Colonic mucosa (tissue), 4 donors: ENCODE results near the gene BZW2. TPM values are rescaled to one million over a fixed set of nuclear protein-coding genes. Genes with fewer than 3 reads are reported as not detected.

Source experiments
- DNase-seq: peaks from one replicate; pipeline ENCODE4 v3.0.0-alpha.2; 2020
- H3K27ac ChIP-seq: fragments of 200-600 bp; one replicate; pipeline ENCODE4 v1.8.0; 2021
- H3K27me3 ChIP-seq: fragments of 200-600 bp; one replicate; pipeline ENCODE4 v1.8.0; 2021
- H3K36me3 ChIP-seq: fragments of 200-600 bp; one replicate; pipeline ENCODE4 v1.8.0; 2021
- H3K4me1 ChIP-seq: fragments of 200-600 bp; one replicate; pipeline ENCODE4 v1.8.0; 2021; ENCODE audit warnings: mild to moderate bottlenecking
- H3K4me3 ChIP-seq: fragments of 200-600 bp; one replicate; pipeline ENCODE4 v1.8.0; 2021
- H3K9ac ChIP-seq, 2 donors: one replicate each; pipeline ENCODE4 v1.7.0; 2013; ENCODE audit warnings: control low read depth in 2 of 2, low read depth in 2 of 2, low read length in 2 of 2
- H3K9me3 ChIP-seq: fragments of 200-600 bp; one replicate; pipeline ENCODE4 v1.8.0; 2021
- intact Hi-C: fragments of 100-400 bp; cut with DNase I; formaldehyde crosslinking; loops from one replicate; pipeline ENCODE4 v1.14.1; 2022
- total RNA-seq, 2 donors: library from RNA; stranded (reverse); fragmentation: NEBNext Ultra II Directional in 1 of 2; extraction: Animal tissue kit (Norgen Biotek cat#: 25700) in 1 of 2; gene quantifications; one replicate each; pipeline ENCODE4 v1.2.1, GENCODE V29; 2021
- TF ChIP-seq, protein P1 (sequence below): fragments of 200-600 bp; IDR thresholded peaks from one replicate; pipeline ENCODE4 v1.8.0; 2022; ENCODE audit warnings: antibody characterized with exemption, mild to moderate bottlenecking
- donor health status: healthy.
- donor health status: DM: no; HTN: no; CAD: no.
- donor health status: DM: no; HTN: no; CAD: no.

Gene BZW2
- total RNA-seq, 2 donors from 2014 or later, result 56.1 to 73.8 TPM

DNA sequence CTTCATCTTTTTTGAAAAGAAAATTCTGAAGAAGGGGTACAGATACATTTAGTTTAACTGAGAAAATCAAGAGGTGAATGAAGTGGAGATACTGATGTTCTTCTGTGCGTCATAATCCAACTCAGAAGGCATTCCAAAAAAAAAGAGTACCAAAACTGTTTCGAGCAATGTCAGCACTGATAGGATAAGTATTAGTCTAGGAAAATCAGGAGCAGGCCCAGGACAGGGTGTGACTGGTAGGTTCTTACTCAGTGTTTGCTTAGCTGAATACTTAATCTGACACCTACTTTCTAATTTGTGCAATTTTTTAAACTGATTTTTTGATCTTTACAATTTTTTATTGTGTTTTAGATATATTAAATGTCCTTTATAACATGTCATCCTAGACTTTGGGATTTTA is 4.3 kb downstream of the BZW2 start:
- H3K9me3 ChIP-seq, result no peaks in the 10 kb centered on the region
- DNase-seq, result no peak
- H3K36me3 ChIP-seq, result no peaks in the 10 kb centered on the region
- H3K27me3 ChIP-seq, result no peaks in the 10 kb centered on the region
- no peak overlapping the region for H3K4me3 ChIP-seq
- intact Hi-C loops, result no loop called here
- H3K4me1 ChIP-seq, result peaks cover 5% of the 10 kb centered on the region
- TF ChIP-seq, protein P1, sequence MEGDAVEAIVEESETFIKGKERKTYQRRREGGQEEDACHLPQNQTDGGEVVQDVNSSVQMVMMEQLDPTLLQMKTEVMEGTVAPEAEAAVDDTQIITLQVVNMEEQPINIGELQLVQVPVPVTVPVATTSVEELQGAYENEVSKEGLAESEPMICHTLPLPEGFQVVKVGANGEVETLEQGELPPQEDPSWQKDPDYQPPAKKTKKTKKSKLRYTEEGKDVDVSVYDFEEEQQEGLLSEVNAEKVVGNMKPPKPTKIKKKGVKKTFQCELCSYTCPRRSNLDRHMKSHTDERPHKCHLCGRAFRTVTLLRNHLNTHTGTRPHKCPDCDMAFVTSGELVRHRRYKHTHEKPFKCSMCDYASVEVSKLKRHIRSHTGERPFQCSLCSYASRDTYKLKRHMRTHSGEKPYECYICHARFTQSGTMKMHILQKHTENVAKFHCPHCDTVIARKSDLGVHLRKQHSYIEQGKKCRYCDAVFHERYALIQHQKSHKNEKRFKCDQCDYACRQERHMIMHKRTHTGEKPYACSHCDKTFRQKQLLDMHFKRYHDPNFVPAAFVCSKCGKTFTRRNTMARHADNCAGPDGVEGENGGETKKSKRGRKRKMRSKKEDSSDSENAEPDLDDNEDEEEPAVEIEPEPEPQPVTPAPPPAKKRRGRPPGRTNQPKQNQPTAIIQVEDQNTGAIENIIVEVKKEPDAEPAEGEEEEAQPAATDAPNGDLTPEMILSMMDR, result no peak
- no peak overlapping the region for H3K27ac ChIP-seq
- no peak overlapping the region for H3K9ac ChIP-seq

DNA sequence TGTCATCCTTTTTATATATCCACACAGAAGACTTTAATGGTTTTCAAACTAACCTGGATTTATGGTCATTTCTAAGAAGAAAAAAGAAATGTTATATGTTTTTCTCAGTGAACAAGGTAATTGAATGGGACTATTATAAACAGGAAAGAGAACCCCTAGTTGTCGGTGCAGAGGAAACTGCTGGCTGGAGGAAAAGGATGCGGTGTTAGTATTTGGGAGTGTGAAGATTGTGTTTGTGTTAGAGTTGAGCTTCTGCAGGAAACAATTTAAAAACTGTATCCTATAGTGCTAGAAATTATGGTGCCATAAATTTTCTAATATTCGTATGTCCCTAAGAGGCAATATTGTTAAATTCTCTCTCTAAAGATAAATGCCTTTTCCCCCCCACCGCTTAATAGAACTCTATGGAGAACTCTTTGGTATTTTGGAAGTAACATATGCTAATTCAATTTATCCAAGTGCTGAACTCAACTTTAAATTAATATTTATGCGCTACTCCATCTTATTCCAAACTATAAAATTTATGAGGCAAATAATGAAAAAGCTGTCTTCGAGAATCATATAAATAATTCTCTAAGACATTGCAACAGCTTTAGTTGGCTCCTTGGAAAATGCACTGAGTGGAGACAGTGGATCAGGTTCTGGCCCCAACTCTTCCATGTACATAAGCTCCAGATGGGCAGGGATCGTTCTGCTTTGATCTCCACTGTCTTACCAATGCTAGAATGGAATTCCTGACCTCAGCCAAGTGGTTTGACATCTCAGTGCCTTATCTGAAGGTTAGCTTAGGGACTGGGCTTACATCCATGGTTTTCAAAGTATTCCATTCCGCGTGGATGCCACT is 5.6 kb downstream of the BZW2 start:
- intact Hi-C loops, result no loop called here

DNA sequence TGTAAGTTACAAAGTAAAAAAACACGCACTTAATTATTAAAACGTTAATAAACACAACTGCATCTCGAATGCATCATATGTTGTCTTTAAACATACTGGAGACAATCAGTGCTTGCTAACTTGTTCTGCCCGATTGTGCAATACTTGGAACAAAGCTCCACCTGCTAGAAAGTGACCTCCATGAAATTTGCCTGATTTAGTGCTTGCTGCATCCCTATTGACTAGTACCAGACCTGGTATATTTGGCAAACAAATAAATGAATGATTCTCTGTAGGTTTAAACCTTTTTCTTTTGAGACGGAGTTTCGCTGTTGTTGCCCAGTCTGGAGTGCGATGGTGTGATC is 6.2 kb downstream of the BZW2 start:
- no peak for DNase-seq
- peaks cover 5% of the 10 kb centered on the region for H3K4me1 ChIP-seq
- H3K36me3 ChIP-seq, result no peaks in the 10 kb centered on the region
- intact Hi-C loops, result no loop called here
- no peak overlapping the region for H3K27ac ChIP-seq
- no peak overlapping the region for H3K9ac ChIP-seq
- TF ChIP-seq, protein P1, result no peak
- H3K4me3 ChIP-seq, result no peak overlapping the region
- H3K9me3 ChIP-seq, result no peaks in the 10 kb centered on the region
- no peaks in the 10 kb centered on the region for H3K27me3 ChIP-seq

More for the DNA sequence above, 5.6 kb downstream of the BZW2 start:
- Histone ChIP-seq H3K36me3 (no peaks in the 10 kb centered on the region), H3K27ac (no peak overlapping the region), H3K9me3 (no peaks in the 10 kb centered on the region), H3K9ac (no peak overlapping the region), H3K27me3 (no peaks in the 10 kb centered on the region), H3K4me1 (peaks cover 5% of the 10 kb centered on the region), H3K4me3 (no peak overlapping the region)
- TF ChIP-seq, protein P1, result no peak
- no peak for DNase-seq

DNA sequence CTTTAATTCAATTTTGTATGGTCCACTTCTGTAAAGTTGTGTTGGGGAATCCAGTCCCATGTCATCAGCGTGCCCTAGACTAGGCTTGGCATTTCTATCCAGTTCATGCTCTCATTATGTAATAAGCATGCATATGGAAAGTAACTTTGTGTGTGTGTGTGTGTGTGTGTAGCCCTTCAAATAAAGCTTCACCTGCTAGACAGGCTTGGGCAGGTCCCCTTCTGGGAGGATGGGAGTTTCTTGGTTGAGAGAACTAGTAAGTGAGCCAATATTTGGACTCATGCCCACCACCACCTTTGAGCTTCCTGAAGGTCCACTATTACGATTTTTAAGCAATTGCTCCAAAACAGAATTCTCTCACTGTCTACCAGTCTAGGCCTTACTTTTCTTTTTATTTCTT is 6.9 kb downstream of the BZW2 start:
- Histone ChIP-seq H3K27me3 (no peaks in the 10 kb centered on the region), H3K9me3 (no peaks in the 10 kb centered on the region), H3K4me3 (no peak overlapping the region), H3K9ac (no peak overlapping the region), H3K27ac (no peak overlapping the region), H3K4me1 (no peaks in the 10 kb centered on the region), H3K36me3 (no peaks in the 10 kb centered on the region)
- intact Hi-C loops, result no loop called here
- TF ChIP-seq, protein P1, result no peak
- DNase-seq, result no peak

DNA sequence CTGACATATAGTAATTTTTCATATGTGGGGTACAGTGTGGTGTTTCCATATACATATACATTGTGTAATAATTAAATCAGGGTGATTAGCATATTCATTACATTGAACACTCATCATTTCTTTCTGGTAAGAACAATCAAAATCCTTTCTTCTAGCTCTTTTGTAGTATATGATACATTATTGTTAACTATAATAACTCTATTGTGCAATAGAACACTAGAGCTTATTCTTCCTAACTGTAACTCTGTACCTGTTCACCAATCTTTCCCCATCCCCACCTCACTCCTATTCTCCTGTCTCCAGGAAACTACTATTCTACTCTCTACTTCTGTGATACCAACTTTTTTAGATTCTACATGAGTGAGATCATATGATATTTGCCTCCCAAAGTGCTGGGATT is 9.4 kb downstream of the BZW2 start:
- no peak overlapping the region for H3K27ac ChIP-seq
- H3K4me3 ChIP-seq, result no peak overlapping the region
- DNase-seq, result no peak
- no peaks in the 10 kb centered on the region for H3K4me1 ChIP-seq
- H3K36me3 ChIP-seq, result no peaks in the 10 kb centered on the region
- no peaks in the 10 kb centered on the region for H3K27me3 ChIP-seq
- TF ChIP-seq, protein P1, result no peak
- H3K9ac ChIP-seq, result no peak overlapping the region
- H3K9me3 ChIP-seq, result no peaks in the 10 kb centered on the region
- intact Hi-C loops, result no loop called here
